ENCODE results near the gene CPTP. TPM values are rescaled to one million over a fixed set of nuclear protein-coding genes. Genes with fewer than 3 reads are reported as not detected.

Gene CPTP
- 71.3 TPM for total RNA-seq

DNA sequence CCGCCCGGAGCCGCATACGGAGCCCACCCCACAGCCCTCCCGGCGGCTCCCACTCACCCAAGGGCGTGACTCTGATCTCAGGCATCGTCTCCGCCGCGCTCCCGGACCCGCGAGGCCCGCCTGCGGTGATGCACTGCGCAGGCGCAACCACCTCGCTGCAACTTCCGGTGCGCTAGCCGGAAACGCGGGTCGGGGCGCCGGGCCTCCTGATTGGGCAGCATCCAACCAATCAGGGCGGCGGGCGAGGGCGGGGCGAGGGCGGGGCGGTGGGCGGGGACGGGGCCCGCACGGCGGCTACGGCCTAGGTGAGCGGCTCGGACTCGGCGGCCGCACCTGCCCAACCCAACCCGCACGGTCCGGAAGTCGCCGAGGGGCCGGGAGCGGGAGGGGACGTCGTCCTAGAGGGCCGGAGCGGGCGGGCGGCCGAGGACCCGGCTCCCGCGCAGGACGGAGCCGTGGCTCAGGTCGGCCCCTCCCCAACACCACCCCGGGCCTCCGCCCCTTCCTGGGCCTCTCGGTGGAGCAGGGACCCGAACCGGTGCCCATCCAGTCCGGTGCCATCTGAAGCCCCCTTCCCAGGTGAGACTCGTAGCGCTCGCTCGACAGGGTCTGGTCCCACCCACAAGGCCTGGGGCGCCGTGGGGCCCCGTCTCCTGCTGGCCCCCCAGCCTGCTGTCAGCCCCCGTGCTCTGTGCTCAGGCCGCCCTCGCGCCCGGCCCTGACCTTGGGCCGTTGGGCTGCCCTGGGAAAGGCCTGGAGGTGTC lies at the start of gene CPTP, which contains the start of gene INTS11:
Gene CPTP, plus strand, starts transcription at position 279 of the 764 bp plus-strand sequence. CDS start 2,109 bp downstream, outside the sequence.
Gene INTS11, minus strand, starts transcription at position 137 of the 764 bp plus-strand sequence. Its CDS starts 52 bp downstream, at position 85.
- intact Hi-C loops (cut with DNase I): loop anchor here (1.0 to 2.0 kb wide), 3 partner anchors 16 to 75 kb away; partner anchors contain the start of genes CCNL2, DVL1 and PUSL1
- peak; percentile 68 to 96 for DNase-seq (ENCODE audit: low spot score in 2 of 2)
- H3K36me3 ChIP-seq: peaks cover 21 to 34% of the 10 kb centered on the region in 2 donors
- H3K27ac ChIP-seq: peak within 1 kb of the TSS; percentile 72 to 76
- H3K27me3 ChIP-seq: no peaks in the 10 kb centered on the region
- no peaks in the 10 kb centered on the region for H3K9me3 ChIP-seq
- H3K4me1 ChIP-seq: peaks cover 8 to 33% of the 10 kb centered on the region in 2 donors
- H3K4me3 ChIP-seq: peak within 1 kb of the TSS; percentile 70 to 89
- TF ChIP-seq, protein P1, sequence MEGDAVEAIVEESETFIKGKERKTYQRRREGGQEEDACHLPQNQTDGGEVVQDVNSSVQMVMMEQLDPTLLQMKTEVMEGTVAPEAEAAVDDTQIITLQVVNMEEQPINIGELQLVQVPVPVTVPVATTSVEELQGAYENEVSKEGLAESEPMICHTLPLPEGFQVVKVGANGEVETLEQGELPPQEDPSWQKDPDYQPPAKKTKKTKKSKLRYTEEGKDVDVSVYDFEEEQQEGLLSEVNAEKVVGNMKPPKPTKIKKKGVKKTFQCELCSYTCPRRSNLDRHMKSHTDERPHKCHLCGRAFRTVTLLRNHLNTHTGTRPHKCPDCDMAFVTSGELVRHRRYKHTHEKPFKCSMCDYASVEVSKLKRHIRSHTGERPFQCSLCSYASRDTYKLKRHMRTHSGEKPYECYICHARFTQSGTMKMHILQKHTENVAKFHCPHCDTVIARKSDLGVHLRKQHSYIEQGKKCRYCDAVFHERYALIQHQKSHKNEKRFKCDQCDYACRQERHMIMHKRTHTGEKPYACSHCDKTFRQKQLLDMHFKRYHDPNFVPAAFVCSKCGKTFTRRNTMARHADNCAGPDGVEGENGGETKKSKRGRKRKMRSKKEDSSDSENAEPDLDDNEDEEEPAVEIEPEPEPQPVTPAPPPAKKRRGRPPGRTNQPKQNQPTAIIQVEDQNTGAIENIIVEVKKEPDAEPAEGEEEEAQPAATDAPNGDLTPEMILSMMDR (IDR thresholded peaks at IDR 0.05): no peak

- Histone ChIP-seq H3K27ac (no peak overlapping the region), H3K9me3 (no peaks in the 10 kb centered on the region), H3K36me3 (no peaks in the 10 kb centered on the region), H3K27me3 (no peaks in the 10 kb centered on the region), H3K4me1 (peaks cover 29 to 38% of the 10 kb centered on the region in 2 donors), H3K4me3 (peak overlapping the region in 1 of 2 donors; percentile 97)
- no peak for DNase-seq (ENCODE audit: low spot score in 2 of 2)
- TF ChIP-seq, protein P1 (IDR thresholded peaks at IDR 0.05): no peak
- intact Hi-C loops (cut with DNase I): loop anchor here (2.0 kb wide), 1 partner anchor 30 kb away; no protein-coding TSS in a partner anchor
These were observed 49.6 kb upstream of the CPTP start for GRCh38 chr1:1274931-1275431.

GRCh38 chr1:1275836-1276235 lies 48.8 kb upstream of the CPTP start:
- H3K4me1 ChIP-seq: peaks cover 26 to 29% of the 10 kb centered on the region in 2 donors
- H3K36me3 ChIP-seq: no peaks in the 10 kb centered on the region
- no peaks in the 10 kb centered on the region for H3K27me3 ChIP-seq
- H3K9me3 ChIP-seq: no peaks in the 10 kb centered on the region
- H3K4me3 ChIP-seq: no peak overlapping the region
- no peak for DNase-seq (ENCODE audit: low spot score in 2 of 2)
- TF ChIP-seq, protein P1 (IDR thresholded peaks at IDR 0.05): no peak
- no peak overlapping the region for H3K27ac ChIP-seq
- intact Hi-C loops (cut with DNase I): loop anchor here (2.0 kb wide), 1 partner anchor 29 kb away; no protein-coding TSS in a partner anchor

DNA sequence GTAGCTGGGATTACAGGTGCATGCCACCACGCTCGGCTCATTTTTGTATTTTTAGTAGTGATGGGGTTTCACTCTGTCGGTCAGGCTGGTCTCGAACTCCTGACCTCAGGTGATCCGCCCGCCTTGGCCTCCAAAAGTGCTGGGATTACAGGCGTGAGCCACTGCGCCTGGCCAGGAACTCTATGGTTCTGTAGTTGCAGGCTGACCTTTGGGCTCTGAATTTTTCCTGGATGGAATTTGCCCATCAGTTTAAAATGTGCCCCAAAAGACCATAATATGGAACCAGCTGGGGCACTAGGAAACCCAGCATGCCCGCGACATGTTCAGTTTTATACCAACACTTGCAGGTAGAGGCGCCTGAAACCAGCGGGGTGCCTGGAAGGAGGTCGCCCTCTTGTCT lies 46.0 kb upstream of the CPTP start:
- no peaks in the 10 kb centered on the region for H3K9me3 ChIP-seq
- H3K36me3 ChIP-seq: no peaks in the 10 kb centered on the region
- intact Hi-C loops (cut with DNase I): no loop called here
- H3K27ac ChIP-seq: no peak overlapping the region
- DNase-seq (ENCODE audit: low spot score in 2 of 2): no peak
- peaks cover 9% of the 10 kb centered on the region in 2 donors for H3K4me1 ChIP-seq
- TF ChIP-seq, protein P1 (IDR thresholded peaks at IDR 0.05): no peak
- H3K27me3 ChIP-seq: no peaks in the 10 kb centered on the region
- H3K4me3 ChIP-seq: no peak overlapping the region

DNA sequence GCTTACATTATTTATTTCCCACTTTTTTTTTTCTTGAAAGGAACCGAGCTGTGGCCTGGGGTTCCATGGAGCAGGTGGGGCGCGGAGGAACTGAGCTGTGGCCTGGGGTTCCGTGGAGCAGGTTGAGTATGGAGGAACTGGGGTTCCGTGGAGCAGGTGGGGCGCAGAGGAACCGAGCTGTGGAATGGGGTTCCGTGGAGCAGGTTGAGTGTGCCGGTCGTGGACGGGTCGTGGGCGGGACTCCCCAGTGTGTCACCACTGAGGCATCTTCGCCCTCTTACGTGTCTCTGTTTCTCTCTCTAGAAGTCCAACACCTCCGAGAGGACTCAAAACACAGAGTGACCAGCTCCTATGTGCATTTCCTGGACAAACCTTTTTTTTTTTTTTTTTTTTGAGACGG lies 45.6 kb upstream of the CPTP start:
- H3K36me3 ChIP-seq: no peaks in the 10 kb centered on the region
- TF ChIP-seq, protein P1 (IDR thresholded peaks at IDR 0.05): no peak
- H3K4me3 ChIP-seq: no peak overlapping the region
- intact Hi-C loops (cut with DNase I): no loop called here
- no peak for DNase-seq (ENCODE audit: low spot score in 2 of 2)
- H3K27me3 ChIP-seq: no peaks in the 10 kb centered on the region
- no peaks in the 10 kb centered on the region for H3K9me3 ChIP-seq
- no peak overlapping the region for H3K27ac ChIP-seq
- peaks cover 8 to 9% of the 10 kb centered on the region in 2 donors for H3K4me1 ChIP-seq
